CD4-positive, alpha-beta T cell (primary cell): ENCODE data around the gene TCP11L1. TPM values are rescaled to one million over a fixed set of nuclear protein-coding genes. Genes with fewer than 3 reads are reported as not detected.

Source experiments
- ATAC-seq: fragments of 200-7000 bp; cut with Tn5 transposase; one replicate; pipeline ENCODE4 v1.10.0; 2022; ENCODE audit warnings: mild to moderate bottlenecking; ENCODE audit not compliant: poor library complexity
- CTCF ChIA-PET: fragments of 350-600 bp; sonication (Branson Sonifier 250); formaldehyde crosslinking; loops from one replicate; lab custom pipeline; 2021; ENCODE audit warnings: antibody characterized with exemption, inconsistent platforms; lab: Charles Lee
- POLR2A ChIA-PET: fragments of 350-600 bp; sonication (Branson Sonifier 250); formaldehyde crosslinking; loops from one replicate; lab custom pipeline; 2021; ENCODE audit warnings: antibody characterized with exemption, inconsistent platforms; lab: Charles Lee
- DNase-seq, 14 experiments: peaks; one replicate each; pipeline ENCODE4 v3.0.0-alpha.2; 2013 to 2020; ENCODE audit warnings: mixed read lengths in 2 of 14
- H3K27ac ChIP-seq, 2 donors: one replicate each; pipeline versions ENCODE4 v1.5.1 to v1.7.0; 2013; ENCODE audit warnings: low read length in 2 of 2, low read depth in 1 of 2, mild to moderate bottlenecking in 1 of 2
- H3K27me3 ChIP-seq, 2 experiments: 1 replicate in 1 of 2; 2 replicates in 1 of 2; pipeline versions ENCODE4 v1.6.1 to v1.7.0; 2013; ENCODE audit warnings: low read length in 2 of 2, control low read depth in 1 of 2, mild to moderate bottlenecking in 1 of 2, moderate library complexity in 1 of 2; ENCODE audit not compliant: insufficient read depth in 2 of 2, control insufficient read depth in 1 of 2
- H3K36me3 ChIP-seq: one replicate; pipeline ENCODE4 v1.6.1; 2013; ENCODE audit warnings: low read length, control low read depth; ENCODE audit not compliant: insufficient read depth
- H3K4me1 ChIP-seq: one replicate; pipeline ENCODE4 v1.6.1; 2013; ENCODE audit warnings: low read length, control low read depth; ENCODE audit not compliant: insufficient read depth
- H3K4me3 ChIP-seq: one replicate; pipeline ENCODE4 v1.5.1; 2013; ENCODE audit warnings: mild to moderate bottlenecking, low read length, moderate library complexity
- H3K9me3 ChIP-seq, 2 experiments: 1 replicate in 1 of 2; 2 replicates in 1 of 2; pipeline versions ENCODE4 v1.6.1 to v1.7.0; 2013; ENCODE audit warnings: low read length in 2 of 2, mild to moderate bottlenecking in 2 of 2, control low read depth in 1 of 2, moderate library complexity in 1 of 2; ENCODE audit not compliant: control insufficient read depth in 1 of 2, insufficient read depth in 1 of 2
- H3K27ac Mint-ChIP-seq: one replicate; pipeline ENCODE4 v1.8.0; 2020; ENCODE audit warnings: mixed read lengths
- H3K27me3 Mint-ChIP-seq: one replicate; pipeline ENCODE4 v1.8.0; 2021; ENCODE audit warnings: mixed read lengths
- H3K36me3 Mint-ChIP-seq: one replicate; pipeline ENCODE4 v1.8.0; 2021; ENCODE audit warnings: low read depth, mixed read lengths
- H3K4me1 Mint-ChIP-seq: one replicate; pipeline ENCODE4 v1.8.0; 2021; ENCODE audit warnings: low read depth, mixed read lengths
- H3K4me3 Mint-ChIP-seq: one replicate; pipeline ENCODE4 v1.8.0; 2020; ENCODE audit warnings: mild to moderate bottlenecking, mixed read lengths
- H3K9me3 Mint-ChIP-seq: one replicate; pipeline ENCODE4 v1.8.0; 2020; ENCODE audit warnings: mixed read lengths
- CTCF ChIP-seq: fragments of 200-600 bp; IDR thresholded peaks from one replicate; pipeline ENCODE4 v1.8.0; 2022; ENCODE audit warnings: antibody characterized with exemption, mild to moderate bottlenecking
- intact Hi-C, 2 experiments: fragments of 100-400 bp; cut with DNase I in 1 of 2; cut with micrococcal nuclease in 1 of 2; formaldehyde crosslinking; loops; one replicate each; pipeline versions ENCODE4 v1.15.1 to v1.9.0; 2023 to 2025; cut with DNase I, micrococcal nuclease
- total RNA-seq, 174 experiments: library from RNA in 2 of 174; stranded (reverse) in 2 of 174; gene quantifications; one replicate each; pipeline ENCODE4 v1.2.3 and lab custom pipeline; 2021 to 2026

The TCP11L1 gene
- total RNA-seq, 2 experiments from 2014 or later: 9.8 to 11.9 TPM

DNA sequence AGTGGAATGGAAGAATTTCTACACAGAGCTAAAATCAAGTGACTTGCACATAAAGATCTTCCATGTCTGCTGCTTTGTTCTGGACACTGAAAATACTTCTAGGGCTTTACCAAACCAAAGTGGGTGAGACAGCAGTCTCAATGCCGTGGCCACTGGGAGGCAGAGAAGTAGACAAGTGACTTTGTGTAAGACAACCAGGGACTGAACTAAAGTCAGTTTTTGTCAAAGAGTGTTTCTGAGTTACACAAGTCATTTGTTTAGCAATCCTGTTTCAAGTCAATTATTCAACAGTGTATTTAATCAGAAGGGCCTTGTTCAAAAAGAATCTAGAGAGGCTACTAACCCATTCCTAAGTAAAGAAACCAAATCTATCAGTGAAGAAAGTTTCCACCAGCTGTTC lies 46.6 kb downstream of the TCP11L1 start:
- TF ChIP-seq CTCF: no peak

GRCh38 chr11:33089776-33090175 lies 50.4 kb downstream of the TCP11L1 start:
- no peaks in the 10 kb centered on the region for H3K4me1 ChIP-seq
- no peaks in the 10 kb centered on the region for H3K27me3 Mint-ChIP-seq
- no peak overlapping the region for H3K27ac ChIP-seq
- no peaks in the 10 kb centered on the region for H3K9me3 Mint-ChIP-seq
- peak overlapping the region; percentile 32 for H3K27ac Mint-ChIP-seq
- H3K9me3 ChIP-seq: no peaks in the 10 kb centered on the region
- no peak overlapping the region for H3K4me3 Mint-ChIP-seq
- intact Hi-C loops: no loop called here
- ATAC-seq (no peak), DNase-seq (no peak)
- H3K36me3 Mint-ChIP-seq: peaks cover 76% of the 10 kb centered on the region
- TF ChIP-seq CTCF: no peak
- POLR2A ChIA-PET: no interaction called here
- no peak overlapping the region for H3K4me3 ChIP-seq
- CTCF ChIA-PET: no interaction called here
- H3K36me3 ChIP-seq: peaks cover 22% of the 10 kb centered on the region
- no peaks in the 10 kb centered on the region for H3K4me1 Mint-ChIP-seq
- no peaks in the 10 kb centered on the region for H3K27me3 ChIP-seq

More for the DNA sequence above, 46.6 kb downstream of the TCP11L1 start:
- no peaks in the 10 kb centered on the region for H3K27me3 Mint-ChIP-seq
- intact Hi-C loops: no loop called here
- DNase-seq (no peak), ATAC-seq (no peak)
- H3K27ac ChIP-seq: no peak overlapping the region
- H3K27me3 ChIP-seq: no peaks in the 10 kb centered on the region
- POLR2A ChIA-PET: interaction anchor here (1.3 kb wide), 1 partner anchor 47 kb away, joined by 5 read pairs; no protein-coding TSS in a partner anchor
- H3K36me3 ChIP-seq: peaks cover 37% of the 10 kb centered on the region
- H3K4me1 Mint-ChIP-seq: no peaks in the 10 kb centered on the region
- H3K4me3 ChIP-seq: no peak overlapping the region
- no peak overlapping the region for H3K4me3 Mint-ChIP-seq
- peaks cover 67% of the 10 kb centered on the region for H3K36me3 Mint-ChIP-seq
- H3K9me3 Mint-ChIP-seq: no peaks in the 10 kb centered on the region
- no peaks in the 10 kb centered on the region for H3K9me3 ChIP-seq
- H3K27ac Mint-ChIP-seq: peak overlapping the region; percentile 3
- CTCF ChIA-PET: interaction anchor here (1.0 kb wide), 1 partner anchor 24 kb away, joined by 4 read pairs; no protein-coding TSS in a partner anchor
- H3K4me1 ChIP-seq: no peaks in the 10 kb centered on the region

- H3K27ac Mint-ChIP-seq: no peak overlapping the region
- no peaks in the 10 kb centered on the region for H3K27me3 Mint-ChIP-seq
- H3K4me1 Mint-ChIP-seq: no peaks in the 10 kb centered on the region
- Histone ChIP-seq H3K36me3 (peaks cover 36% of the 10 kb centered on the region), H3K4me1 (no peaks in the 10 kb centered on the region), H3K9me3 (no peaks in the 10 kb centered on the region), H3K27ac (no peak overlapping the region), H3K4me3 (no peak overlapping the region), H3K27me3 (no peaks in the 10 kb centered on the region)
- no peak for TF ChIP-seq CTCF
- no peak for ATAC-seq
- intact Hi-C loops: no loop called here
- no peak overlapping the region for H3K4me3 Mint-ChIP-seq
- ChIA-PET CTCF (no interaction called here), POLR2A (no interaction called here)
- DNase-seq: no peak
- no peaks in the 10 kb centered on the region for H3K9me3 Mint-ChIP-seq
- peaks cover 81% of the 10 kb centered on the region for H3K36me3 Mint-ChIP-seq
Observed at GRCh38 chr11:33094157-33094556, 54.8 kb downstream of the TCP11L1 start.
